Retinal pigment epithelial cell (primary cell): Measurements from ENCODE around the gene PFKP.

ENCODE experiments used
- DNase-seq: peaks from one replicate; pipeline ENCODE4 v3.0.0-alpha.2; 2010; ENCODE audit warnings: low read depth
- H3K4me3 ChIP-seq: 2 replicates; pipeline ENCODE4 v1.5.1; 2011; ENCODE audit warnings: mild to moderate bottlenecking, low read length, control low read depth, moderate library complexity
- CTCF ChIP-seq: conservative IDR thresholded peaks from 2 replicates; pipeline ENCODE4 v1.5.1; 2011; ENCODE audit warnings: low read depth, low read length, control low read depth, inconsistent platforms

PFKP gene

GRCh38 chr10:3128379-3129130, 61.2 kb downstream of the PFKP start:
- TF ChIP-seq CTCF = no peak
- no peak for DNase-seq
- H3K4me3 ChIP-seq = no peak overlapping the region

GRCh38 chr10:3129581-3130340, 62.4 kb downstream of the PFKP start:
- H3K4me3 ChIP-seq = no peak overlapping the region
- no peak for DNase-seq
- no peak for TF ChIP-seq CTCF

GRCh38 chr10:3131098-3131497, 63.8 kb downstream of the PFKP start:
- TF ChIP-seq CTCF = no peak
- DNase-seq = no peak
- no peak overlapping the region for H3K4me3 ChIP-seq

GRCh38 chr10:3132036-3133025, 65.0 kb downstream of the PFKP start:
- H3K4me3 ChIP-seq = no peak overlapping the region
- TF ChIP-seq CTCF = no peak
- no peak for DNase-seq

- TF ChIP-seq CTCF = no peak
- DNase-seq = no peak
- no peak overlapping the region for H3K4me3 ChIP-seq
Measured at GRCh38 chr10:3133948-3134347, 66.6 kb downstream of the PFKP start.

- no peak for TF ChIP-seq CTCF
- H3K4me3 ChIP-seq = no peak overlapping the region
- no peak for DNase-seq
Measured at GRCh38 chr10:3135006-3135405, 67.7 kb downstream of the PFKP start.
